ENCODE measurements around the gene CDC42EP3. TPM values are rescaled to one million over a fixed set of nuclear protein-coding genes. Genes with fewer than 3 reads are reported as not detected.

CDC42EP3 gene
- total and polyA plus RNA-seq, 3 donors from 2014 or later = 44.3 to 107 (median 50.6) TPM

GRCh38 chr2:37618326-37618725 lies 53.1 kb downstream of the CDC42EP3 start:
- WGBS, 2 donors = 81 to 86% methylated on average over 3 of the region's 3 CpGs
- no peak overlapping the region for H3K27ac ChIP-seq
- H3K9me3 ChIP-seq = no peaks in the 10 kb centered on the region
- no peak for DNase-seq
- H3K36me3 ChIP-seq (ENCODE audit: low read depth, missing control alignments) = no peaks in the 10 kb centered on the region
- intact Hi-C loops (cut with DNase I; ENCODE audit: low total_unique reads) = no loop called here
- peaks cover 13% of the 10 kb centered on the region for H3K4me1 ChIP-seq
- H3K4me3 ChIP-seq = no peak overlapping the region
- H3K27me3 ChIP-seq = no peaks in the 10 kb centered on the region
- TF ChIP-seq POLR2A (IDR thresholded peaks at IDR 0.05) (no peak), CTCF (IDR thresholded peaks at IDR 0.05) (no peak)

DNA sequence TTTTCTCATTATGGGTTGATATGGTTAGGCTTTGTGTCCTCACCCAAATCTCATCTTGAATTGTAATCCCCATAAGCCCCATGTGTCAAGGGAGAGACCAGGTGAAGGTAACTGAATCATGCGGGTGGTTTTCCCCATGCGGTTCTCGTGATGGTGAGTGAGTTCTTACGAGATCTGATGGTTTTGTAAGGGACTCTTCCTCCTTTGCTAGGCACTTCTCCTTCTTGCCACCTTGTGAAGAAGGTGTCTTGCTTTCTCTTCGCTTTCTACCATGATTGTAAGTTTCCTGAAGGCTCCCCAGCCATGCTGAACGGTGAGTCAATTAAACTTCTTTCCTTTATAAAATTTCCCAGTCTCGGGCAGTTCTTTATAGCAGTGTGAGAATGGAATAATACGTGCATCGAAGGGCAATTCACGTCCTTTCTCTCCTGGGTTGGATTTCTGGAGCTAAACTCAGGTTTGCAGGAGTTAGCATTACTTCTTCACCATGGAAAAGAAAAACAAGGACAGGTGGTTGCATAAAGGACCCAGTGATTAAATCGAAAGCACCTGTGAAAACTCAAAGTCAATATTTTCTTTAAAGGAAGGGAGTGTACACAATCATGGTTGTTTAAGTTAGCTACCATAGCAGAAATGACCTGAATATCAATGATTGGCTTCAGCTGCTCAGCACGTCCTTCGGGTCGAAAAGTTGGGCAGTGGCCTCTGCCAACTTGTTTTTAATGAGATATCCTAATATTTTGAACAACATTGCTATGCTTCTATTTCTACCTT lies 54.1 kb downstream of the CDC42EP3 start:
- H3K9me3 ChIP-seq = no peaks in the 10 kb centered on the region
- TF ChIP-seq POLR2A (IDR thresholded peaks at IDR 0.05) (no peak), CTCF (IDR thresholded peaks at IDR 0.05) (no peak)
- H3K4me3 ChIP-seq = no peak overlapping the region
- H3K27ac ChIP-seq = no peak overlapping the region
- no peaks in the 10 kb centered on the region for H3K36me3 ChIP-seq (ENCODE audit: low read depth, missing control alignments)
- peaks cover 17% of the 10 kb centered on the region for H3K4me1 ChIP-seq
- H3K27me3 ChIP-seq = no peaks in the 10 kb centered on the region
- DNase-seq = no peak
- intact Hi-C loops (cut with DNase I; ENCODE audit: low total_unique reads) = no loop called here
- WGBS, 2 donors = 92 to 95% methylated on average over 14 of the region's 14 CpGs

DNA sequence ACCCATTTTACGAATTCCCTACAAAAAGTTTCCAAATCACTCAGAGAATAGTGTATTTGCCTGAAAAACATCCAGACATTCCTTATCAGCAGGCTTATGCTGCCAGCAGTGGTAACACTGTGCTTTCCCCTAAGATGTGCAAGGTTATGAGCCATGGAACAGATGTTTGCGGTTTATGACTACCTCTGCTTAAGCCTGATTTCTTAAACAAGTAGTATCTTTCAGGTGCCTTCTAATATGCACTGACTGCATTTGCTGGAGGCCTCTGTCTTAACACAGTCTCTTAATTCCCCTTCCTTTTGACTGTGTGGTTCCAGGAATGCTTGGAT lies 54.8 kb downstream of the CDC42EP3 start:
- Histone ChIP-seq H3K4me1 (peaks cover 19% of the 10 kb centered on the region), H3K4me3 (no peak overlapping the region), H3K27ac (peak overlapping the region in 1 of 2 donors; percentile 2), H3K27me3 (no peaks in the 10 kb centered on the region), H3K9me3 (no peaks in the 10 kb centered on the region), H3K36me3 (ENCODE audit: low read depth, missing control alignments) (no peaks in the 10 kb centered on the region)
- WGBS, 2 donors = 49 to 73% methylated on average over 2 of the region's 2 CpGs
- TF ChIP-seq CTCF (IDR thresholded peaks at IDR 0.05) (no peak), POLR2A (IDR thresholded peaks at IDR 0.05) (no peak)
- intact Hi-C loops (cut with DNase I; ENCODE audit: low total_unique reads) = no loop called here
- DNase-seq = no peak

DNA sequence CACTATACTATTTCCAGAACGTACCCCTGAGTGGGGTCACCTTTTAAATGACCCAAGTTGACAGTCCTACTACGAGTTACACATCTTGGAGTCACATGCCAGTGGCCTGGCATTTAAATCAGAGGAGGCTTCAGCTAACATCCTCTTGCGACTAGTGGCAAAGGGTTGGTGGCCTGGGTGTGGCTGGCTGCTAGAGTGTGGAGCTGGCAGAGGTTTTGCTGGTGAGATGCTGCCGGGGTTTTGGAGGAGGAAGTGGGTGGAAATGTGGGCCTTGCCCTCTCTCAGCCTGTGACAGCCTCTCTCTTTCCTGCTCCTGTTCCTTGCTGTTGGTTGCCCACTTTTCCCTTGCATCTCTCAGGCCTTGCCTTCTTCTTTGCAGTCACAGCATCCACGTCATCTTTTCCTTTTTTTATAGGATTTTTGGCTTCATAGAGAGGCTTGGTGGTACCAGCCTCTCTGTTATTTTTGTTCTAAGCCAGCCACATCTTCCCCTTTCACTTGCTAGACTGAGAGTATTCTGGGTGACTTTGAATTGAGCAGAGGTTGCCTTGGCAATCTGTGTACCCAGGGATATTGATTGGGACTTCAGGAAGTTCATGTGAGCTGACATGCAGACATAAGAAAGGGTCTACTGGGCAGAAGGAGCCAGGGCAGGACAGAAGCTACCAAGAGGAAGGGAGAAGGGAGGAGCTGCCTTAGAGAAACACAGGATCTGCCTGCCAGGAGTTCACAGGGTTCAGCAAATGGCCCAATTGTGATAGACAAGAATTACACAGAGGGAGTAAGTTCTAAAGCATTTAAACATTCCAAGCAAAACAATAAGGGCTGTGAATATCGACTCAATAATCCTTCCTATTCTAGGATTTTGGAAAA lies 55.4 kb downstream of the CDC42EP3 start:
- TF ChIP-seq CTCF (IDR thresholded peaks at IDR 0.05) = no peak
- no peak for TF ChIP-seq POLR2A (IDR thresholded peaks at IDR 0.05)
- no peaks in the 10 kb centered on the region for H3K9me3 ChIP-seq
- H3K27ac ChIP-seq = peak overlapping the region in 1 of 2 donors; percentile 2
- no peaks in the 10 kb centered on the region for H3K27me3 ChIP-seq
- intact Hi-C loops (cut with DNase I; ENCODE audit: low total_unique reads) = no loop called here
- WGBS, 2 donors = 73 to 82% methylated on average over 5 to 6 of the region's 6 CpGs
- H3K4me3 ChIP-seq = no peak overlapping the region
- no peaks in the 10 kb centered on the region for H3K36me3 ChIP-seq (ENCODE audit: low read depth, missing control alignments)
- DNase-seq = no peak
- H3K4me1 ChIP-seq = peaks cover 25% of the 10 kb centered on the region

Measured in testis (tissue), 3 donors.